ENCODE measurements around the gene SETD2.
"Not testable (repeated sequence)": the region's sequence is repeated elsewhere in the genome, so short reads cannot be mapped to it uniquely, and the experiment has no call there.

Gene SETD2

GRCh38 chr3:47036145-47036544 is 127.8 kb downstream of the SETD2 start:
- DNase-seq (ENCODE audit: extremely low read depth, insufficient read length): no peak
- TF ChIP-seq, protein P1, sequence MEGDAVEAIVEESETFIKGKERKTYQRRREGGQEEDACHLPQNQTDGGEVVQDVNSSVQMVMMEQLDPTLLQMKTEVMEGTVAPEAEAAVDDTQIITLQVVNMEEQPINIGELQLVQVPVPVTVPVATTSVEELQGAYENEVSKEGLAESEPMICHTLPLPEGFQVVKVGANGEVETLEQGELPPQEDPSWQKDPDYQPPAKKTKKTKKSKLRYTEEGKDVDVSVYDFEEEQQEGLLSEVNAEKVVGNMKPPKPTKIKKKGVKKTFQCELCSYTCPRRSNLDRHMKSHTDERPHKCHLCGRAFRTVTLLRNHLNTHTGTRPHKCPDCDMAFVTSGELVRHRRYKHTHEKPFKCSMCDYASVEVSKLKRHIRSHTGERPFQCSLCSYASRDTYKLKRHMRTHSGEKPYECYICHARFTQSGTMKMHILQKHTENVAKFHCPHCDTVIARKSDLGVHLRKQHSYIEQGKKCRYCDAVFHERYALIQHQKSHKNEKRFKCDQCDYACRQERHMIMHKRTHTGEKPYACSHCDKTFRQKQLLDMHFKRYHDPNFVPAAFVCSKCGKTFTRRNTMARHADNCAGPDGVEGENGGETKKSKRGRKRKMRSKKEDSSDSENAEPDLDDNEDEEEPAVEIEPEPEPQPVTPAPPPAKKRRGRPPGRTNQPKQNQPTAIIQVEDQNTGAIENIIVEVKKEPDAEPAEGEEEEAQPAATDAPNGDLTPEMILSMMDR (IDR thresholded peaks at IDR 0.05; ENCODE audit: insufficient read depth, low read length, poor library complexity, severe bottlenecking): no peak
- Histone ChIP-seq H3K36me3 (ENCODE audit: control insufficient read depth, insufficient read depth, low read length) (peaks cover 12% of the 10 kb centered on the region), H3K27me3 (replicated peaks; ENCODE audit: control insufficient read depth, insufficient read depth, low read length) (no peaks in the 10 kb centered on the region), H3K4me3 (replicated peaks; ENCODE audit: low read depth, low read length) (no peak overlapping the region)

DNA sequence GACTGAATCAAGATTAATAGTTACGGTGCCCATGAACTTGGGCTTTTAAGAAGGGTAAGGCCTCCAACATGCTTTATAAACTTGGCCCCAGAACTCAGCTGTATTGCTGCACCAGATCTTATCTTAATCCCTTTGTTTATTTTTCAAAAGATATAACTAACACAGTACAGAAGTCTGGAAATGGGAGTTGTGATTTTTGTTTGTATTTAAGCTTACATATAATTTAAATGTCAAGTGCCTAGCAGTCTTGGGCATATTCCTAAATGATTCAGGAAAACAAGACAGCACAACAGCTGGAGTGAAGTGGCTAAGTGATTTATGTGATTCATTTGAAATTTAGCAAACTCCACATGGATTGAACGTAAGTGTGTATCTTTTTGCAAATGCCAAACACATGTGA is 128.3 kb downstream of the SETD2 start:
- TF ChIP-seq, protein P1 (IDR thresholded peaks at IDR 0.05; ENCODE audit: insufficient read depth, low read length, poor library complexity, severe bottlenecking): no peak
- peaks cover 12% of the 10 kb centered on the region for H3K36me3 ChIP-seq (ENCODE audit: control insufficient read depth, insufficient read depth, low read length)
- H3K27me3 ChIP-seq (replicated peaks; ENCODE audit: control insufficient read depth, insufficient read depth, low read length): no peaks in the 10 kb centered on the region
- H3K4me3 ChIP-seq (replicated peaks; ENCODE audit: low read depth, low read length): no peak overlapping the region
- DNase-seq (ENCODE audit: extremely low read depth, insufficient read length): no peak

DNA sequence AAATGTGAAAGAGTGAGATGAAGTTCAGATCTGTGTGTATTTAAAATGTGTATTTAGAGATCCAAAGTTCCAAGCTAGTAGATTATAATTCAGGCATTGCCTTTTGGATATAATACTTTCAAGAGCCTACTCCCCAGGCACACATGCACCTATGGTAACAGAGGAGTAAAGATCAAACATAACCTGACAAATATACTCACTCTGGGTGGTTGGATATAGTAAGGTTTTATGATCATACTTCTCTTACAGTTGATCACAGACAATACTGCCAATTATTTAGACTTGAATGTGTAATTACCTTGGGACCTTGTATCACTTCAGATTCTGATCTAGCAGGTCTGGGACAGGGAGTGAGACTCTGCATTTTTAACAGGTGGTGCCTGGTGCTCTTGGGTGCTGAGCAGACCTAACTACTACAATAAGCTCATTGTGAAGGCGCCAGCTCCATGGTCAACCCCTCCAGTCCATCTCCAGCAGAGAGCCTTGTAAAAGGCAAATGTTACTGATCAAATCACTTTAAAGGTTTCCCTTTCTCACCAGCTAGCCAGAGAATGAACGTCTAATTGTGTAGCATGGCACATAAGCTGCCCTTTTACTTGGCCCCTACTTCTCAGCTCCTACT is 128.9 kb downstream of the SETD2 start:
- TF ChIP-seq, protein P1 (IDR thresholded peaks at IDR 0.05; ENCODE audit: insufficient read depth, low read length, poor library complexity, severe bottlenecking): no peak
- Histone ChIP-seq H3K27me3 (replicated peaks; ENCODE audit: control insufficient read depth, insufficient read depth, low read length) (no peaks in the 10 kb centered on the region), H3K36me3 (ENCODE audit: control insufficient read depth, insufficient read depth, low read length) (peaks cover 12% of the 10 kb centered on the region), H3K4me3 (replicated peaks; ENCODE audit: low read depth, low read length) (no peak overlapping the region)
- DNase-seq (ENCODE audit: extremely low read depth, insufficient read length): no peak

GRCh38 chr3:47031041-47031440 is 132.9 kb downstream of the SETD2 start:
- not testable (repeated sequence) for H3K27me3 ChIP-seq (replicated peaks; ENCODE audit: control insufficient read depth, insufficient read depth, low read length); H3K36me3 ChIP-seq (ENCODE audit: control insufficient read depth, insufficient read depth, low read length); DNase-seq (ENCODE audit: extremely low read depth, insufficient read length)

GRCh38 chr3:47028667-47029066 is 135.2 kb downstream of the SETD2 start:
- Histone ChIP-seq H3K36me3 (ENCODE audit: control insufficient read depth, insufficient read depth, low read length) (no peaks in the 10 kb centered on the region; the same call in 1 of the 2 replicates), H3K27me3 (replicated peaks; ENCODE audit: control insufficient read depth, insufficient read depth, low read length) (no peaks in the 10 kb centered on the region), H3K4me3 (replicated peaks; ENCODE audit: low read depth, low read length) (no peak overlapping the region)
- DNase-seq (ENCODE audit: extremely low read depth, insufficient read length): no peak
- TF ChIP-seq, protein P1 (IDR thresholded peaks at IDR 0.05; ENCODE audit: insufficient read depth, low read length, poor library complexity, severe bottlenecking): no peak

More at GRCh38 chr3:47031041-47031440, 132.9 kb downstream of the SETD2 start:
- H3K4me3 ChIP-seq (replicated peaks; ENCODE audit: low read depth, low read length): not testable (repeated sequence)

- TF ChIP-seq, protein P1 (IDR thresholded peaks at IDR 0.05; ENCODE audit: insufficient read depth, low read length, poor library complexity, severe bottlenecking): no peak
- no peak overlapping the region for H3K4me3 ChIP-seq (replicated peaks; ENCODE audit: low read depth, low read length)
- H3K36me3 ChIP-seq (ENCODE audit: control insufficient read depth, insufficient read depth, low read length): no peaks in the 10 kb centered on the region; the same call in 1 of the 2 replicates
Measured at GRCh38 chr3:47028146-47028545, 135.8 kb downstream of the SETD2 start.

GRCh38 chr3:47026432-47026831 is 137.5 kb downstream of the SETD2 start:
- not testable (repeated sequence) for H3K27me3 ChIP-seq (replicated peaks; ENCODE audit: control insufficient read depth, insufficient read depth, low read length); H3K4me3 ChIP-seq (replicated peaks; ENCODE audit: low read depth, low read length); H3K36me3 ChIP-seq (ENCODE audit: control insufficient read depth, insufficient read depth, low read length); DNase-seq (ENCODE audit: extremely low read depth, insufficient read length)

More at GRCh38 chr3:47028146-47028545, 135.8 kb downstream of the SETD2 start:
- no peaks in the 10 kb centered on the region for H3K27me3 ChIP-seq (replicated peaks; ENCODE audit: control insufficient read depth, insufficient read depth, low read length)
- no peak for DNase-seq (ENCODE audit: extremely low read depth, insufficient read length)

All from GM06990 (cell line).